Right lobe of liver (tissue), 4 donors: ENCODE measurements around the gene GALK1.

Source experiments
- CTCF ChIP-seq, 4 donors: fragments of 200-600 bp in 3 of 4; fragments of 450-650 bp in 1 of 4; IDR thresholded peaks; one replicate each; pipeline versions ENCODE4 v1.5.1 to v1.8.0; 2016 to 2022; ENCODE audit warnings: antibody characterized with exemption in 4 of 4, mild to moderate bottlenecking in 2 of 4
- POLR2A ChIP-seq: fragments of 450-650 bp; IDR thresholded peaks from one replicate; pipeline ENCODE4 v1.6.1; 2017; ENCODE audit warnings: antibody characterized with exemption, mild to moderate bottlenecking
- donor health status: DM: no; HTN: no; CAD: no.
- donor health status: DM: no; HTN: no; CAD: no.
- donor health status: DM: no; HTN: yes; CAD: no.

GRCh38 chr17:75758131-75758905 lies 6.7 kb downstream of the GALK1 start:
- TF ChIP-seq POLR2A (no peak), CTCF (IDR thresholded peaks at IDR 0.05) (peak in 2 of 4 donors; percentile 12 to 27)
